ENCODE measurements around the gene ZNF155.

GRCh38 chr19:43941209-43941608 lies 42.8 kb upstream of the ZNF155 start:
- TF ChIP-seq CTCF (IDR thresholded peaks at IDR 0.05) (no peak), POLR2A (IDR thresholded peaks at IDR 0.05) (no peak)

All from esophagus squamous epithelium (tissue), 4 donors.